Activated gamma-delta T cell treated with Interleukin-2 at 50 U/mL for 16 hours (primary cell): ENCODE measurements around the gene DLK1.

Experiments used
- DNase-seq: peaks from one replicate; pipeline ENCODE4 v3.0.0-alpha.2; 2020

DLK1 gene

DNA sequence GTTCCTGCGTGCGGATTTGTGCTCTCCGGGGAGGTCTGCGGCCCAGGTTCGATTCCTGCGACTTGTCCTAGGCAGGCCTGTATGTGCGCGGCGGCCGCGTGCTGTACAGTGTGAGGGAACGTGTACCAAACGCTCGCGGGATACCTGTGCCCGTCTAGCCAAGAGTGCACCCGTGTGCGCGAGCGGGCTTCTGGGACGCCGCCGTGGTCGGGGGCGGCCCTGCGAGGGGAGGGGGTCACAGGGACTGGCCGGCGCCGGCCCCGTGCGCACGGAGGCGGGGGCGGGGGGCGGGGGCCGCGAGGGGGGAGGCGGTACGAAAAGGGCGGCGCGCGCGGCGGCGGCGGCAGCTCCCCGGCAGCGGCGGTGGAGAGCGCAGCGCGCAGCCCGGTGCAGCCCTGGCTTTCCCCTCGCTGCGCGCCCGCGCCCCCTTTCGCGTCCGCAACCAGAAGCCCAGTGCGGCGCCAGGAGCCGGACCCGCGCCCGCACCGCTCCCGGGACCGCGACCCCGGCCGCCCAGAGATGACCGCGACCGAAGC lies at the start of gene DLK1:
DLK1 (plus strand) TSS at position 343 of the 536 bp plus-strand sequence; CDS start at position 520, 177 bp downstream.
- DNase-seq, result no peak

DNA sequence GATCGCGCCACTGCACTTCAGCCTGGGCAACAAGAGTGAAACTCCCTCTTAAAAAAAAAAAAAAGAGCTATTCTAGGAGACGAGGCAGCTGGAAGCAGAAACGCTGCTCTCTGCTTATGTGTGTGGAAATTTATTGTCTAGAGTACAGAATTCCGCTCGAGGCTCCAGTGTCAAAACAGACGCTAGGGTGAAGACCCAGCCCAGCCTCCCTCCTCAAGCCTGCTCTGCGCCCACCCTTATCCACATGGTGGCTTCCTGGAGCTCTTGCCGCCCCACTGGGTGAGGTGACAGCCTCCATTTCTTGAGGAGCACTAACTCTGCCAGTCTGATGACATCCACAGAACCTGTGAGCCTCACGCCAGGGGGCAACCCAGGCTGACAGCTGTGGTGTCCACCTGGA lies 49.5 kb upstream of the DLK1 start:
- no peak for DNase-seq

DNA sequence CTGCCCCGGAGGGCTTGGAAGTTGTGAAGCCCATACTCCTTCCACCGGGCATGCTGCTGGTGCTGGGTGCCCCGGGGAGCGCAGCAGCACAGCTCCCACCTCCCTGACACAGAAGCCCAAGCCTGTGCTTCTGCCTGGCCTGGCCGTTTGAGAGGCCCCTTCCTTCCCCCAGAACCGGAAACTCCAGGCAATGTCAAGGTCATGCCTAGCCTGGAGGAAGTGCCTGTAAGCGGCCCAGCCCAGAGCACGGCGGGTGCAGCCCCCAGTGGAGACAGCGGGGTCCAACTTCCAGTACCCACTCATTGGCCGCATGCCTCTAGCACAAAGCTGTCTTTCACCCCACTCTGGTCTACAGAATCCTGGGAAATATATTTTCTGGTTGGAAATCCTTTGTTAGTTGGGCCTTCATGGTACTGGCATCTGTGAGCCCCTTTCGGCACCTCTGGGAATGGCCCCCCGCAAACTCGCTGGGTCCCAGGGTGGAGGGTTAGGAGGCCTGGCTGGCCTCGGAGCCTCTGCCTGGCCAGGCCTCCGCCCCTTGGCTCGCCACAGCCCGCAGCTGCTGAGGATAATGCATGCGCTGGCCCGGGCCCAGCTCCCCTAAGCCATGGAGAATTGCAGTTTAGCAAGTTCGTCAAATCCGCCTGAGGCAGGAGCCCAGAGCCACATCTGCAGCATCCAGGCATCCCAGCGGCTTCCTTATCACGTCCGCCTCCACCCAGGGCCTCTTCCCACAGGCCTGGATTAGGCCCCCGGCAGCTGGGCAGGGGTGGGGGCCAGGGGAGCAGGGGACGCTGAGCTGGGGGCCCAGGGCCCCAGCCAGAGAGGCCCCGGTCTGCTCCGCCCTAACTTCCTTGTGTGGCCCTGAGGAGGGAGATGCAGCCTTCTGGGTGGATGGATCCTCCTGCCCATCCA lies 48.9 kb upstream of the DLK1 start:
- DNase-seq, result no peak

DNA sequence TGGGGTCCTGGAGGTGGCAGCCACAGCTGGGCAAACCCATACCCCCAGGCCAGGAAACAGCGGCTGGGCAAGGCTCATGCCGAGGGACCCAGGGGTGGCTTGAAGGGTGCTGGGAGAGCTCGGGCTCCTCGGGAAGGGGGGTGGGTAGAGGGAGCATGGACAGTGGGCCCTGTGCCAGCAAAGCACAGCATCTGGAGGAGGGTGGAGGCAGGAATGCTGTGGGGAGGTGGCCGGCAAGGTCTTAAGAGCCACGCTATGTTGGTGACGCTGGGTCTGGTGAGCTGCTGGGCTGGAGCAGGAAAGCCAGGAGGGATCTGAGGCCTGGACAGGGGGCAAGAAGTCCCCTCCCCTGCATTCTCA lies 48.2 kb upstream of the DLK1 start:
- no peak for DNase-seq

DNA sequence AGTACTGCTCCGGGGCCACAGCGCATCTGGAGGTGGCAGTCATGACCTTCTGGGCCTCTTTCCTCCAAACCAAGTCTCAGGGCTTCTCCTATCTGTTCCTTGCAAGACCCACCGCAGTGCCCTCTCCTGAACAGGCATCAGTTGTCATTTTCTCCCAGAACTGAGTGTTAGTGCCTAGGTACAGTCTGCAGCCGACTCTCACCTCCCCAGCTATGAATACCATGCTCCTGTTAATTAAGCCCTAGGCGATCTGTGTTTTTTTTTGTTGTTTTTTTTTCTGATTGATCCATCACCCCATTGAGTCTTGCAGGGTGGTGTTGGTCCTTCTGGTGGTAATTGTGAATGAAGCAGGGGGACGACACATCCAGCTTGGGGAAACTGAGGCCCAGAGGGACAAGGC lies 47.5 kb upstream of the DLK1 start:
- no peak for DNase-seq

DNA sequence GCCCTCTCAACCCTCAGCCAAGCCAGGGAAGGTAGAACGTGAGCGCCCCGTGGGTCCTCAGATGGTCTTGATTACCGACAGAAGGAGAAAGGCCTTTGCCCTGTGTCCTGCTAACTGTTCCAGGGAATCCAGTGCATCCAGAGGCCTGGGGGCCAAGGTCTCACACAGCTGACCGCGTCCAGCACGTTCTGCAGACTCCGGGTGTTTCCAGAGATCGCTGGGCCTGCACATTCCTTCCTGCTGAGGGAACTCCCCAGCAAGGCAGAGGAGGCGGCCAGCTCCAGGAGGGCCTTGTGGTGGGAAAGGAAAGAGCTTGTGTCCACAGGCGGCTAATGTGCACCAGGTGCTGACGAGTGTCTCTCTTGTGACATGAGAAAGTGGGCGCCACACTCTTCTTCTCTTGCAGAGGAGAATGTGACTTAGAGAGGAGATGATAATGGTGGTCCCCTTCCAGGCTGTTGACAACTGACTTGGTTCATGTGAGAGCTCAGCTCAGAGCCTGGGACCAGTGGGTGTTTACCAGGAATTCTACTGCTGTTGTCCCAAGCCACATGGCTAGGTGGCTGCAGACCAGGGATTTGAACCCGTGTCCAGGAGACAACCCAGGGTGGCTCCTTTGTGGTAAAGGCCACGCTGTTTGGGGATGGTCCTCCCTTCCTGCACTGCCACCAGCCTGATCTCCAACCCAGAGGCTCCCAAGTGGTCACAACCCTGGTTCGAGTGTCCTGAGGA lies 46.8 kb upstream of the DLK1 start:
- no peak for DNase-seq

DNA sequence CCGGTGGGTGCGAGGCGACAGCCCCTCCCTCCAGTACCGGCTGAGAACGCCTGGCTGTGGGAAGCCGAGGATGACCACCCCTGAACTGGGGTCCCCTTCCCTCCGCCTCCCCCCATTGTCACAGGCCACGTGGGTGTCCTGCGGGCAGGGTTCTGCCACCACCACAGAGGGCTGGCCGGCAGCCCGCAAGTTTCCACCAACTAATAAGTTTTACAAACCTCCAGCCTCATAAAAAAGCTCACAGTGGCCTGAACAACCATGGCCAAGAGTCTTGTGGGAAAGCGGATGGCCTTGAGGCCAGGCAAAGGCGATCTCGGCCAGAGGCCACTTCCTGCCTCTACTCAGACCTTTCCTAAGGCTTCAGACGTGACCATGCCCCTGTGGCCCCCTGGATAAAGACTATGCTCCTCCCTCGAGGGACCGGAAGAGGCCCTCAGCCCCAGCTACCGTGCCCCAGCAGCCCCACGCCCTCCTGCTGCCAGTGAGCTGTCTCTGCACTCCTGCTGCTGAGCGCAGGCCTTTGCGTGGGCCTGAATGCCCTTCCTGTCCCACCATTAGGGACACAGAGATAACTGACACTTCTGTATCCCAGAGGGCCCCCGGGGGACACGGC lies 46.1 kb upstream of the DLK1 start:
- no peak for DNase-seq

DNA sequence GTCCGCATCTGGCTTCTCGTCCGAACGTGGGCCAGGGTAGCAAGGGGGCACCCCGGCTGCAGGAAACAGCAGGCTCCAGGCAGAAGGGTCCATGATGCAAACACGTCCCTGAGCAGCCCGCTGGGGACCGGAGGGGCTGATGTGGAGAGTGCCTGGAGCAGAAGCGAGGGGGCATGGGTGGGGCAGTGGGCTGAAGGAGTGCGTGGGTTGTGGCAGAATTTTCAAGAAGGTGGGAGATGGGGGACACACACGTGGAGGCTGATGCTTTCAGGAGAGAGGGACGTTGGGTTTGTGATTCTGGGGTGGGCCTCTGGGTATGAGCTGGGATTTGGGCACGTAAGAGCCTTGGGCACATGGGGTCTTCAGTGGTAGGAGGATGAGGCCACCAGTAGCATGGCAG lies 45.6 kb upstream of the DLK1 start:
- DNase-seq, result no peak

DNA sequence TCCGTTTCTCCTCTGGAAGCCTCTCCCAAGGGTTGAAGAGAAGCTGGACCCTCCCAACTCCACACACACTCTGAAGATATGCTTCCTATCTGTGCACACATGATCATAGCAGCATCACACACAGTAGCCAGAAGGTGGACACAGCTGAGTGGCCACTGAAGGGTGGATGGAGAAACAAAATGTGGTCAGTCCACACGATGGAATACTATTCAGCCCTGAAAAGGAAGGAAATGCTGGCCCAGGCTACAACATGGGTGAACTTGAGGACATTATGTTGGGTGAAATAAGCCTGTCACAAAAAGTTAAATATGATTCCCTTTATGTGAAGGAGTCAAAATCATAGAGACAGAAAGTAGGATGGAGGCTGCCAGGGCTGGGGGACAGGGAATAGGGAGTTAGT lies 43.9 kb upstream of the DLK1 start:
- no peak for DNase-seq

DNA sequence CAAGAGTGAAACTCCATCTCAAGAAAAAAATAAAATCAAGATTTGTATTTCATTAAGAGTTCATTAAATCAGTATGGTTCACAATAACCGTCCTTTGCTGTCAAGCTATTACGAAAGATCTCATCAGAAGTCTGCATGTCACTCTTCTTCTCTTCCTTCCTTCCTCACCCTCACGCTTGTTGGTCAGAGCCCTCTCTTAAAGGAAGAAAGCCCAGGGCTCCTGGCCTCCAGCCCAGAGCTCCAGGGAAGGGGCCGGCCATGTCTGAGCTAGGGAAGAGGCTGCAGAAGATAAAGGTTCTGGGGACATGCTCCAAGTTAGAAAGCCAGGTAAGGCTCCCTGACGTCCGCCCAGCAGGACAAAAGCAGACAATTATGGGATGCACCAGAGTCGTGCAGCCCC lies 43.1 kb upstream of the DLK1 start:
- DNase-seq, result no peak

DNA sequence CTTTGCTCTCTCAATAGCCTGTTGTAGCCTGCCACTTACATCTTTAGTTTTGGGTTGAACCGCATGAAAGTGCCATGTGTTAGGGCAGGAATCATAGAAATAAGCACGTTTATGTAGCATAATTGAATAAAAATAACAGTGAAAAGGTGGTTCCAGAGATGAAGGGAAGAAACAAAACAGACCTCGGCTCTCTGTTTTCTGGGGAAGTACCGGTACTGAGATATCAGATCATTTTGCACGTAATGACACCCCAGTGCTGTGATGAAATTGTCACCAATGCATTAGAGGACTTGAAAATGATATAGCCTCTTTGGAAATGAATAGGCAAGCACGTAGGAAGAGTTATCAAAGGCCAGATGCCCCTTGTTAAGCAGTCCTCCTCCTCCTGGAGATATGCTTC lies 42.5 kb upstream of the DLK1 start:
- no peak for DNase-seq

DNA sequence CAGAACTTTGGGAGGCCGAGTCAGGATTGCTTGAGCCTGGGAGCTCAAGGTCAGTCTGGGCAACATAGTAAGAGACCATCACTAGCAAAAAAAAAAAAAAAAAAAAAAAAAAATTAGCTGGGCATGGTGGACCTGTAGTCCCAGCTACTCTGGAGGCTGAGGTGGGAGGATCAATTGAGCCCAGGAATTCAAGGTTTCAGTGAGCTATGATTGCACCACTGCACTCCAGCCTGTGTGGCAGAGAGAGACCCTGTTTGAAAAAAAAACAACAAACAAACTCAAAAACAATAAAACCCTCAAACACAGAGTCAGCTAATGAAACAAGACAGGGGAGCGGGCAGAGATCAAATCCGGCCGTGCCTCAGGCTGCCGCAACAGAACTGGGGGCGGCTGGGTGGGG lies 41.7 kb upstream of the DLK1 start:
- DNase-seq, result no peak

DNA sequence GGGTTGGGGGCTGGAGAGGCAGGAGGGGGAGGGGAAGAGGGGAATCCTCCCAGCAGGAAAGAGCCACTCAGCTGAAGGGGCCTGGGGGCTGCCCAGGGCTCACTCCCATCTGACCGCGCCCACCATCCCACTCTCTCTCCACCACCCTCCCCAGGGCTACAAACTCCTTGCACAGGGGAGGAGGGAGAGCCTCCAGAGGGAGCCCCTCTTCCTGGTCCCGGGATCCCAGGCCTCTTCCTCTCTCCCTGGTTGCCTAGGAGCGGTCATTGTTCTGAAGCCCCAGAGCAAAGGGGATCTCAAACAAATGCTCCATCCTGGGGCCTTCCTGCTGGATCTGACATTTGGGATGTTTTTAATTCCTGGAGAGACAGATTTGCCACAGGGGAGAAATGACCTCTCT lies 39.8 kb upstream of the DLK1 start:
- no peak for DNase-seq

DNA sequence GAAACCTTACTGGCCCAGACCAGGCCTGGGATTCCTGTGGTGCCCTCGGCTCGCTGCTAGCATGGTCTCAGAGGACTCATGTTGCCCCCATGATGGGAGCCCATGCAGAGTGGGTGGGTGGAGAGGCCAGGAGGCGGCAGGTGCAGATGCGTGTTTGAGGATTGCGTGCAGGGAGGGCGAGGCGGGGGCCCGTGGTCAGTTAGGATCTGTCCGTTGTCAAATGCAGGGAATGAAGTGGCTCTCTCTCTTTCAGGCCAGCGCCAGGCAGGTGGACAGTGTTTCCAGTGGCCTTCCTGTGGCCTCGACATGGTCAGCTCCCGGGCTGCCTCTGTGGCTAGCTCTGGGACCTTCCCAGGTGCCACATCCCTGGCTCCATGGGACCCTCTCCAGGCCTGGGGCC lies 39.3 kb upstream of the DLK1 start:
- no peak for DNase-seq

DNA sequence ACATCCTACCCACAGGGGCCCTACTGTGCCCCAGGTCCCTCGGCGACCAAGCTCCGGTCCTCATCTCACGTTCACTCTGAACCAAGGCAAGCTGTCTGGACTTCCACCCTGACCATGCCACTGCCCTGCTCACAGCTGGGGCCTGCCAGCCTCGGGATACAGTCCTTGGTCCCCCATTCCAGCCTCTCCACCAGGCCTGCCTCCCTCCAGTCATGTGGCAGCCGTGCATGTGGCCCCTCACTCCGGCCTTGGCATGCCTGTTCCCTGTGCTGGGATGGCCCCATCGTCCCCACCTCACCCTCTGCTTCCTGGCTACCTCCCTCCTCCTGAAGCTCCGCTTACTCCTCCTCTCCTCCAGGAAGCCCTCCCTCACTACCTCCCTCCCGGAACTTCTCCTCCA lies 38.6 kb upstream of the DLK1 start:
- no peak for DNase-seq

DNA sequence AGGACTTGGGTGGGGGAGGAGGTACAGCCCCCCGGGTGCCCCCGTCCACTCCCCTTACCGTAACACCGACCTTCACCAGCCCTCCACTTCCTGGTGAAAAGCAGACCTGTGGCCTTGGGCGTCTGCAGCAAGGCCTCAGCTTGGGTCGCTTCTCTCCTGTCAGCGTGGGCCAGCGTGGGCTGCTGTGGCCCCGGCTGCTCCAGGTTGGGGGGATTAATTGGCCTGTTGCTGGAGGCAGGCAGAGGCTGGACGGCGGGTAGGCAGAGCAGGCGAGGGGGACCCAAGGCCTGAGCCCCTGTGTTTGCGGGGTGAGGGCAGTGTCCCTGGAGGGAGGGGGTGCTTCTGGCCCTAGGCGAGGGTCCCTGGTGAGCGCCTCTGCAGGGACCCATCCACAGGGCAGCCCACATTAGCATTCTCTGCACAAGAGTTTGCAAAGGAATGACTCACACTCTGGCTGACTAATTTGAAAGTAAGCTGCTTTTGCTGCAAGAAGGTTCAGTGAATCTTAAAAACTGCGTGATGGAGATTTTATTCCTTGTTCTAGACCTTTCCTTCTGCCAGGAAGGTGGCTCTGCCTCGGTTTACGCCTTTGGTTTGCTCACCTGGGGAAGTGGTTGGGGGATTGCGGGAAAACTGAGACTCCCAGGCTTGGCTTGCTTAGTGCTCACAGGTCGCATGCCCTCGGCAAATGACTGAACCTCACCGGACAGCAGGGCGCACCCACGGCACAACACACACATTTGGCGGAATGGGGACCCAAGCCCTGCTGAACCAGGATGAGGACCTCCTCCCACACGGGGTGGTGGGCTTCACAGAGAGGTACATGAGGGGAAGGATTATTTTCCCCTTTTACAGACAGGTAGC lies 37.9 kb upstream of the DLK1 start:
- no peak for DNase-seq

DNA sequence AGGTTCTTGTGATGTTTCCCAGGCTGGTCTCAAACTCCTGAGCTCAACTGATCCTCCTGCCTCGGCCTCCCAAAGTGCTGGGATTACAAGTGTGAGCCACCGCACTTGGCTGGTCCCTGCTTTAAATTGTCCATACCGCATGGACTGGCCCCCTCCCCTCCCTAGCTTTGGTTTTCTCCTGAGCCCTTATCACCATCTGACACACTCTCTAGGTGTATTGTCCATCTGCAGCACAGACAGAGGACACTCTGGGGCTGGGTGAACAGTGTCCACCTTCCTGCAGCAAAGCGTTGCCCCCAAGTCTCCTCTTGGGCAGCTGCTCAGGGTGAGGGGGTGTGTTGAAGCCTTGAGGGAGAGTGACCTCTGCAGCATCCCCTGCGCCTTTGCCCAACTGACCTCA lies 36.0 kb upstream of the DLK1 start:
- DNase-seq, result no peak

DNA sequence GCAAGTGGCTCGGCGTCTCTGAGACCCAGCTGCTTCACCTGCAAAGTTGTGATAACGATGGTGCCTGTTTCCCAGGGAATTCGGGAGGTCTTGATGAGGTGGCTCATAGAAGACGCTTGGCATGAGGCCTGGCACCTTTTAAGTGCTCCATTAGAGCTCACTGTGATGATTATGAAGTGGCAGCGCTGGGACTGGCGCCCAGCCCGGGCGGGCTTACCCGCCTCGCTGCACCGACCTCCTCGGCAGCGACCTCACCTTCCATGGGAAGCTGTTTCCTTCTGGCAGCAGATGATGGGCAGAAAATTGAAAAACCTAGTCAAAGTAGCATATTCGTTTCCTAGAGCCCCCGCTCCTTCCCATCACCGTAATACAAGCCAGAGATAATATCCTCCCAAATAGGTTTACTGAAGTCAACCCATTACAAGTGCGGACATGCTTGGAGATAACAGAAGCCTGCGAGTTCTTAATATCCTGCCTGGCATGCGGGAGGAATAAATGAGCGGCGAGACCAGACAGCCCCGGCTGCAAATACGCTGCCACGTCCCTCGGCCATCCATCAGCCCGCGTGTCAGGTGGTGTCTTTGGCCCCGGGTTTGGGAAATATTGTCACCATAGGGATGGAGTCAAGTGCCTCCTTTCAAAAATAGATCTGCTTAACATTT lies 35.2 kb upstream of the DLK1 start:
- DNase-seq, result no peak

DNA sequence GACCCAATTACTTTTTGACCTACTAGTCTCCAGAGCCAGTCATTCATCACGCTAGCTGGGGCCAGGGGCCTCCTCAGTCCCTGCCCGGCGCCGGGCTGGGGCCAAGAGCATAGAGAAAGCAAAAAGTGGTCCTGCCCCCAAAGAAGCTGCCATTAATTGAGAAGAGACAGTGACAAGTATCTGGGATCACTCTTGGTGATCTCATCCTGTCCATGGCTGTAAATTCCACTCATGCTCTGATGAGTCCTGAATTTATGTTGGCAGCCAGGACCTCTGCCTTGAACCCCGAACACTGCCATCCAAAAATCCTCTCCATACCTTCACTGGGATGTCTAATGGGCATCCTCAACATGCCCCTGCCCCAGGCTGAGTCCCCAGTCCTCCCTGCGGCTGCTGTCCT lies 34.4 kb upstream of the DLK1 start:
- DNase-seq, result no peak

DNA sequence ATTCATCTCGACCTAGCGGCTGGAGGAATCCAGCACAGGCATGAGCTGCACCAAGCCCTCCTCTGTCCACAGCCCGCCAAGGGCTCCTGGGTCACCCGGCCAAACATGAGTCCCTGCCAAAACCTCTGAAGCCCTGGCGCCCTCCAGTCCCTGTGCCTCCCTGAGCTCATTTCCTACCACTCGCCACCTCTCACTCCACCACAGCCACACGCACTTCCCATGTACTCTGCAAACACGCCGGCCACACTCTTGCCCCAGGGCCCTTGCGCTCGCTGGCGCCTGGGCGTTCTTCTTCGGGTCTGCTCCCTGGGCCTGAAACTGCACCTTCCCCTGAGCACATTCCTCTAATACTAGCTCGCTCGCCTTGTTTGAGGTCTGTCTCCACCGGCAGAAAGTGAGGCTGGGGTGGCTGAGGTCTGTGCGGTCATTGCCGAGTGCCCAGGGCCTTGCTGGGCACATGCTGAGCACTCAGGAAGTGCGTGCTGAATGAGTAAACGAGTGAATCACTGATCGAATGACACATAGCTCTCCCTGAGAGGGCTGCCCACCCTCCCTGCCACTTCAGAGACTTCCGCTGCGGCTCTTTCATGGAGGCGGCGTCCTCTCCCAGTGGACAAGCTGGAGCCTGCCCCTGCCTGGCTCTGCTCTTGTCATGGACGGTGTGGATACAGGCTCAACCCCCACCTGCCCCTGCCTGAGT lies 33.7 kb upstream of the DLK1 start:
- DNase-seq, result no peak

DNA sequence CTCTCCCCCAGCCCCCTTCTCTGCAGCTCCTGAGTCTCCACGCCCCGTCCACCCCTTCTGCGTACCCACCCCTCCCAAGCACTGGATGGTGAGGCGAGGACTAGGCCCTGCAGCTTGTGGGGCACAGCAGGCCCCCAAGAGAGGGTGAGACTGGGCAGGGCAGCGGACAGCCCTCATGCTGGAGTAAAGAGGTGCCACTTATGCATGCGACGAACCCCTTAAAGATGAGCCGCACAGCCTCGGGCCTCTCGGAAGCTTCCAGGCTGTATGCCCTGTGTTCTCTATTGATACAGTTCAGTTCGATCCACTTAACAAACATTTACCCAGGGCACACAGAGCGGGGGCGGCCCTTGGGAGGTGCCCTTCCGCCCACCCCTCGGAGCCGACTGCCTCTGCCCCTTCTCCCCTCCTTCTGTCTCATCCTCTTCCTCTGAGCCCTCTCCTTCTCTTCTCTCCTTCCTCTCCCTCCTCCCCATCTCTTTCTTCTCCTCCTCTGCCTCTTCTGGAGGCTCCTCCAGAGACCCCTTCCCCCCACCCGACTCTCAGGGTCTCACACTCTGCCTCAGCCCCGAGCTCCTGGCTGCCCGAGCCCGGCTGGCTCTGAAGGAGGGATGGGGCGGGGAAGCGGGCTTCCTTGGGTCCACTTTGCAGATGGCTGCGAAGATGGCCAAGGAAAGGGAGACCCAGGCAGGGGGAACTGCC lies 32.7 kb upstream of the DLK1 start:
- no peak for DNase-seq
